IPS-NIHi7 (cell line): ENCODE data around the gene DNAJC18.
"Not testable (repeated sequence)": the region's sequence is repeated elsewhere in the genome, so short reads cannot be mapped to it uniquely, and the experiment has no call there.

Experiments
- DNase-seq: peaks from one replicate; pipeline ENCODE4 v3.0.0; 2012; ENCODE audit warnings: mixed read lengths; ENCODE audit errors: extremely low spot score

The DNAJC18 gene

GRCh38 chr5:139461176-139461575 is 21.9 kb upstream of the DNAJC18 start:
- peak; percentile 8 for DNase-seq

GRCh38 chr5:139460455-139460854 is 21.1 kb upstream of the DNAJC18 start:
- no peak for DNase-seq

DNA sequence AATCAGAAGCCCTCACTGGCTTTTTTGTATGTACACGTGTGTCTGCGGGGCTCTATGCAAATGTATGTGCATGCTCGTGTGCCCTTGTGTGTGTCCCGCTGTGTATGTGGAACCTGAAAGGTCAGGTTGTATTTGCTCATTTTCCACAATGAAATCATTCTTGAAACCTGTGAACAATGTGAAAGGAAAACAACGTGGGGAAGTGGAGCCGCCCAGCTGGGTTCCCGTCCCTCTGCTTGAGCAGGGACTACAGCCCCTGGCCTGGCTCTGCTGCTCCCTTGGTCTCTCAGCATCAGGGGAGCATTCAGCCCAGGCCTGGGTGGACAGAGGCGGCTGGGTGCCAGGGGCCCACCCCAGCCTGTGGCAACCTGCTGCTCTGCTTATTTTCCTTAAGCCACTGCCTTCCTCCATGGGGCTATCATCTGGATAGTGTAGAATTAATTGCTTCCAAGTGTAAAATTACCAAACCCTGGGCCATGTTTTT is 20.2 kb upstream of the DNAJC18 start:
- DNase-seq, result peak; percentile 18

GRCh38 chr5:139458580-139459407 is 19.5 kb upstream of the DNAJC18 start:
- DNase-seq, result peak; percentile 16

- peak; percentile 9 for DNase-seq
These were observed 18.5 kb upstream of the DNAJC18 start for GRCh38 chr5:139457653-139458306.

GRCh38 chr5:139457241-139457640 is 17.9 kb upstream of the DNAJC18 start:
- no peak for DNase-seq

DNA sequence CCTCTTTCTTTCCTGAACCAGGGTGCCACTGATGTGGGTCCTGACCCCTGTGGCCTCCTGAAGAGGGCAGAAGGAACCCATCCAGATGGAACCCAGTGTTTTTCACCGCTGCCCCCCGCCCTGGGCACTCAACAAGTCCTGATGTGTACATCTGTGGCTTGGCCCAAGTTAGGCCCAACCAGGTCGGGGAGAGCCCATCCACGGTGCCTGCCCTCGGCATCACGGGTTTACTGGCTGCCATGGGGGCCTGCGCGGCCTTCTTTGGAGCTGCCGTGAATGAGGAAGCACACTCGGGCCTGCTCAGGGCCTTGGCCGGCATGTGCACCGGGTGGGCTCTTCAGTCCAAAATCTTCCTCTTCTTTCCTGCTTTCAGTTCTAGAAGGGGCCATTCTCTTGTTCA is 17.5 kb upstream of the DNAJC18 start:
- no peak for DNase-seq

GRCh38 chr5:139454568-139455290 is 15.4 kb upstream of the DNAJC18 start:
- DNase-seq, result peak; percentile 10

- no peak for DNase-seq
These were observed 14.6 kb upstream of the DNAJC18 start for GRCh38 chr5:139453683-139454567.

GRCh38 chr5:139451878-139452660 is 12.7 kb upstream of the DNAJC18 start:
- no peak for DNase-seq

DNA sequence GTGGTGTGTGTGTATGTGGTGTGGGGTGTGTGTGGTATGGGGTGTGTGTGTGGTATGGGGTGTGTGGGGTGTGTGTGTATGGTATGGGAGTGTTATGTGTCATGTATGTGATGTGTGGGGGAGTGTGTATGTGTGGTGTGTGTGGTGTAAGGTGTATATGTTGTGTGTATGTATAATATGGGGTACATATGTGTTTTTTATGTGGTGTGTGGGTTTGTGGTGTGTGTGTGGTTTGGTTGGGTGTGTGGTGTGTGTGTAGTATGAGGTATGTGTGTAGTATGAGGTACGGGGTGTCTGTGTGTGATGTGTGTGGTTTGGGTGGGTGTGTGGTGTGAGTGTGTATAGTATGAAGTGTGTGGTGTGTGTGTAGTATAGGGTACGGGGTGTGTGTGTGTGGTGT is 11.9 kb upstream of the DNAJC18 start:
- DNase-seq, result no peak

- DNase-seq, result no peak
These were observed 7.8 kb upstream of the DNAJC18 start for GRCh38 chr5:139446956-139447779.

GRCh38 chr5:139445325-139446170 is 6.2 kb upstream of the DNAJC18 start:
- DNase-seq, result no peak

DNA sequence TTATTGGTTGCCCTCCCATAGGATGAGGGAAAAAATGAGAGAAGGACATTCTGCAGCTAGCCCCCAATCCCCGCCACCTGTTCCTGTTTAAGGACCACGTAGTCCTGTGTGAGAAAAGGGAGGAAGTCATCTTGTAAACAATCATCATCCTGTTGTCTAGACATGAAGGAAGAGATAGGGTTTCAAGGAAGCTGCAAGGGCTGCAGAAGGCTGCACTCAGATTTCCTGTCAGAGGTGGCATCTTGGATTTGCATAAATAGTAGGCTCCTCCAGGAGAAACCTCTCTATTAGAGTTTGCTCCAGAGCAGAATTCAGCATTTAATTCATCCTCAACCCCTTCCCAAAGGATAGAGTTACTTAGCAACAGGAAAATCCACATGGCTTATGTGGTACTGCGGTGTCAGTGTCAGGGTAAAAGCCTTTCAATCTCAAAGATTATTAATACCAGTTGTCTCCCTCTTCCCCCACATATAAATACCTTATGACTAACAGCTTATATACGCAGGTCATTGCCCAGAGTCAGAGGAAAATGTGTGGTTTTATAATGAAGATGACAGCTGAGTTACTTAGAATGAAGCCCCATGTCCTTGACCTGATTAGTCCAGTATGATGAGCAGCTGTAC is 4.6 kb upstream of the DNAJC18 start:
- no peak for DNase-seq

- DNase-seq, result not testable (repeated sequence)
These were observed 1.1 kb upstream of the DNAJC18 start for GRCh38 chr5:139440416-139440815.

- no peak for DNase-seq
These were observed 665 bp downstream of the DNAJC18 start for GRCh38 chr5:139438707-139439012.

DNA sequence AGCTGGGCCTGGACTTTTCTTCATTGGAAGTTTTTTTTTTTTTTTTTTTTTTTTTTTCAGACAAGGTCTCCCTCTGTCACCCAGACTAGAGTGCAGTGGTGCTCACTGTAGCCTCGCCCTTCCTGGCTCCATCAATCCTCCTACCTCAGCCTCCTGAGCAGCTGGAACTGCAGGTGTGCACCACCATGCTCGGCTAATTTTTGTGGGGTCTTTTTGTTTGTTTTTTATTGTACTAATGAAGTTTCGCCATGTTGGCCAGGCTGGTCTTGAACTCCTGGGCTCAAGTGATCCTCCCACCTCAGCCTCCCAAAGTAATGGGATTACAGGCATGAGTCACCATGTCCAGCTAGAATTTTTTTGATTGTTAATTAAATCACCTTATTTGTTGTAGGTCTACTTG is 3.6 kb downstream of the DNAJC18 start:
- DNase-seq, result no peak

- no peak for DNase-seq
These were observed 7.6 kb downstream of the DNAJC18 start for GRCh38 chr5:139431706-139432105.

DNA sequence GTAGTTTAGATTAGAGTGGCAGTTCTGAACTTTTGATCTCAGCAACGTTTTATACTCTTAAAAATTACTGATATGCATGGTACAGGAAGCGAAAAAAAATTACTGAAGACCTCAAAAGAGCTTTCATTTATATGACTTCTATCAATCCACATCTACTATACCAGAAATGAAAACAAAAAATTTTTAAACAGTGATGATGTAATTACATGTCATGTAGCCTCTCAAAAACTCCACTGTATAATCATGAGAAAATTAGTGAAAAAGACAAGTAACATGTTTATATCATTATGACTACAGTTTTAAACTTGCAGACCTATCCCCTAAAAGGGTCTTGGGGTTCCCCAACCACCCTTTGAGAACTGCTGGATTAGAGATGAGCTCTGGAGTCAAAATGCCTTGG is 9.3 kb downstream of the DNAJC18 start:
- DNase-seq, result no peak
